GM19397 (cell line): ENCODE data around the gene PPA2.

ENCODE experiments used
- ATAC-seq: cut with Tn5 transposase; IDR thresholded peaks from one replicate; pipeline ENCODE4 v1.9.1; 2021; ENCODE audit warnings: mild to moderate bottlenecking, moderate library complexity; ENCODE audit not compliant: unreplicated experiment

The PPA2 gene

DNA sequence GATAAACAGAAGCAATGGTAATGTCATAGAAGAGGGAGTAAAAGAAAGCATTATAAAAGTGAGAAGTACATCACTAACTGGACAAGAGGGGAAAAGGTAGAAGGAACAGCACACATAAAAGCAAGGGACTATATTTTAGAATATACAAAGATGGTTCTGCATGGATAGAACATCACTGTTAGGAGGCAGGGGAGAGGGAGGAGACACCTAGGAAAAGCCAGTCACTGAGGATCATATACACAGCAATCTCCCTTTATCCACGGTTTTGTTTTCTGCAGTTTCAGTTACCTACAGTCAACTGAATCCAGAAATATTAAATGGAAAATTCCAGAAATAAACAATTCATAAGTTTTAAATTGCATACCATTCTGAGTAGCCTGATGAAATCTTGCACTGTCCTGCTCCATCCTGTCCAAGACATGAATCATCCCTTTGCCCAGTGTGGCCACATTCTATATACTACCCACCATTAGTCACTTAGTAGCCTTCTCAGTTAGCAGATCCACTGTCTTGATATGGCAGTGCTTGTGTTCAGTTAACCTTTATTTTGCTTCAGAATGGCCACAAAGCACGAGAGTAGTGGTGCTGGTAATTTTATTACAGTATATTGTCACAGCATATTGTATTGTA is 74.2 kb downstream of the PPA2 start:
- ATAC-seq: no peak

DNA sequence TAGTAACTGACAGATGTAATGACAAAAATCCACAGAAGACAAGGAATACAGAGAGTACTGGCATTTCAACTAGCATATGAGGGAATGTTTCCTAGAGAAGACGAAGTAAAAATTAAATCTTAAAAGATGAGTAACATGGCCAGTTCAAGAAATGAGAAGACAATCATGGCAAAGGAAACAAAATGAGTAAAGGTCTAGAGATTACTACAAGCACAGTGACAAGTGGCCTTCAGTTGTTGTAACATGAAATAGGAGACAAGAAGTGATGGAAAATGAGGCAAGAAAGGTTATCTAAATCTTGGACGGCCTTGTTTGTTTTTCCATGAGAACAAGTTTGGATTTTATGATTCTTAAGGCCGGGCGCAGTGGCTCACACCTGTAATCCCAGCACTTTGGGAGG is 81.0 kb downstream of the PPA2 start:
- no peak for ATAC-seq

DNA sequence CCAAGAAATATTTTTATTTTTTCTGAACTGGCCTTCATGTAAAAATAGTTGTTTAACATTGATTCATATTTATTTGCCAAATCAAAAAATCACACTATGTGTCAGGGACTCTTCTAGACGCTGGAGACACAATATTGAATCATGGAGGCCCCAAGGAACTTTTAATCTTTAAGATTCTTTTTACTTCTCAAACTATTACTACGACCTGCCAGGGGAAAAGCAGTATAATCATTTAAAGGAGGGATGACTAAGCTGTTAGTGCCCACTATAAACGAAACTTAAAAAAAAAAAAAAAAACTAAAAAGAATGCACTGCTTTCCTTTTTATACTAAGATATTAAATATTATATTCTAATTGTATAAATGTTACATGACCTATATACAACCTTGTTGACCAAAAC is 84.7 kb downstream of the PPA2 start:
- ATAC-seq: no peak

DNA sequence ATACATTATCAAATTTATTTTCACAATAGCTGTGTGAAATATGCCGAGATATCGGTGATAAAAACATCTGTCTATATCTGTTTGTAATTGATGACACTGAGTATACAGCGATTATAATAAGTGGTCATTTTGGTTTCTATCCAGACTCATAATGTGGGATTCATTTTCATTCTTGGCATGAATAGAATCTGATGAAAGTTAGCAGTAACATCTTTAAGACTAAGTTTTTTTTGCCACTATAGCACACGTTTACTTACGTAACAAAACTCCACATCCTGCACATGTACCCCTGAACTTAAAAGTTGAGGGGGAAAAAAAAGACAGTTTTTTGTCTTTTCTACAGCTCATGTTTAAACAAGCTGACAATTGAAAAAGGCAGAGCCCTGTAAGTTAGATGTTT is 86.4 kb downstream of the PPA2 start:
- ATAC-seq: no peak

DNA sequence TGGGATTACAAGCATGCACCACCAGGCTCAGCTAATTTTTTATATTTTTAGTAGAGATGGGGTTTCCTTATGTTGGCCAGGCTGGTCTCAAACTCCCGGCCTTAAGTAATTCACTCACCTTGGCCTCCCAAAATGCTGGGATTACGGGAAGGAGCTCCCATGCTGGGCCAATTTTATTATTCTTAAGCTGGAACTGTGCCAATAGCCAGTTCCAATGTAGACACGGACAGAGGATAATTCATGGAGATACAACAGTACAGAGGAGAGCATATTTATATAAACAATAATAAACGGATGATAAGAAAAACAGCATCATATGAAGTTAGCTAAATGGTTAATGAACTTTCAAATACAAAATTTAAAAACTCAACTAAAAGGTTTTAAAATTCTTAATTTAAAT is 87.8 kb downstream of the PPA2 start:
- no peak for ATAC-seq

DNA sequence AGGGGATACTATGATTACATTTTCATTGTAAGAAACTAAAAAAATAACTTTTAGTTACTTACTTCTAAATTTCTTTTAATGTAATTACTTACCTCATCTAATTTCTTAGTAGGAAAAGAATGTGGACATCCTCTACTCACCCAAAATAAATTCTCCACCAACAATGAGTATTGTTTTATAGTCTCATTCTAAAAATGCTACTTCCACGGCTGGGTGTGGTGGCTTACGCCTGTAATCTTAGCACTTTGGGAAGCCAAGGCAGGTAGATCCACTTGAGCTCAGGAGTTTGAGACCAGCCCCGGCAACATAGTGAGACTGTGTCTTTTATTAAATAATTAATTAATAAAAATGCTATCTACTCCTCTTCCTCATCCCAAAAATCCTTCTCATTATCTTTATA is 99.8 kb downstream of the PPA2 start:
- no peak for ATAC-seq

DNA sequence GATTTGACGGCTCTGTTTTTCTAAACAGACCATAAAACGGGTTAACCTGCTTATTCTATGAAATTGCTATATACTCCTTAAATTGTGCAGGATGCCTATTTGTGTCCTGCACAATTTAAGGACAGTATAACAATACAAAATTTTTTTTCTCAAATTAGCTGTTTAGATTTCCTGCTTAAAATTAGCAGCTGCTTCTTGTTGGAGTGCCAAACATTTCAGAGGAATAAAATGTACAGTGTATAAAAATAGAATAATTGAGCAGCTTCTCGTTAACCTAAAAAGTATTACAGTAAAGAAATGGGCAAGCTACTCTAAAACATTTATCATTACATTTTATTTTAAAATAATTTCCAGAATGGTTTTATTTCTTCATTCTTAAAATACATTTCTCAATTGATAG is 100.5 kb downstream of the PPA2 start:
- ATAC-seq: no peak

DNA sequence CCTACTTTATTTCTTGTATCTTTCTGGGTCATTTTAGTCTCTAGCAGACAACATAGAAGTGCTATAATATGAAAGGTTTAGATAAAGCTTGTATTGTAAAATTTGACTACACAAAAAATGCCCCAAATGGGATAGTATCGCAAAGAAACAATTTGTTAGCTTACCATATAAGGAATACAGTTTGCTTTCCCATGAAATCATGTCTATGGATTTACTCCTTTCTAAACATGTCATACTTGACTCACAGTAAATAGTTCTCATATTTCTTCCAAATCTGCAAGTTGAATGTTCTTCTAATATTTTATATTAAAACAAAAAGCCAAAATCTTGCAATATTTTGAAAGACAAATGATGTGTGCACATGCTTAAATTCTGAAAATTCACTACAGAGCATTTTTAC is 103.9 kb downstream of the PPA2 start:
- ATAC-seq: no peak

DNA sequence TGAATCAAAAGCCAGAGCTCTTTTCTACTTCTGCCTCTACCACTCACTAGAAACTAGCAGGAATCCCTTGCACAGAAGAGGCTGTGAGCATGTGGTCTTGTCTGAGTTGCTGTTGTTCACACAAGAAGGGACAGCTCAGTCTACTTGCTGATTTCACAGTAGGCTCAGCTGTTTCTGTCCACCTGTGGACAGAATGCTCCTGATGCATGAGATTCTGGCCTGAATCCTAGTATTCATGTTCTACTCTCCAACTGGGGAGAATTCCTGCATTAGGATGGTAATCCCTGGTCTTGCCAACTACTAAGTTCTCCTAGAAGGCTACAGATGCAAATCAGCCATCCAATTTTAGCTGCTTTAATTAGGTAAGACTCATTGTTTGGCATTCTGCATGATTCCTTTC is 112.8 kb downstream of the PPA2 start:
- no peak for ATAC-seq

DNA sequence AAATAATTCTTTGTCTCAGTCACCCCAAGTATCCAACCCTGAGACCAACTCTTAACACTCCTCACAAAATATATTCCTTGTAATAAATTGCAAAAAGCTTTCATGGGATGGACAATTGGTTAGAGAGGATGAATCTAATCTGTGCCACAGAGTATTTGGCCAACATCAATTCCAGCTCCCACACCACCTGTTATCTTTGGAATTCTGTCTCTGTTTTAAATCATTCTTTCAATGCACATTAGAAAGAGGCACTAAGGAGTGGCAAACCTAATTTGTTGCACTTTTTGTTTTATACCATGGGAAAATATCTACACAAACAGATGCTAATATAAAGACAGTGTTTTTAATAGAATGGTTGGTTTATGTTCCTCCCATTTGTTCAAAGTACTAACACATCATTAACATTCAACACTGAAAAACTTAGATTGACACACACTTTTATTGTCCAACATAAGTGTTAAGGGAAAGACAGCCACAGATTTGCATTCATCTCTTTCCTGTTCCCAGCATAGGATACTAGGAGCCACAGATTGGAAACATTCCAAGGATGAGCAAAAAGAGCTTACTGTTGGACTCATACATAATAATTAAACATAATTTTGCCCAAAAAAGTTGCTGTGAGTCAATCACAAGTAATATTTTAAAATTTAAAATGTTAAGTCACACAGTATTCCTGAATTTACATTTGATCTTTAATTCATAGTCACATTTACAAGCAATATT is 116.4 kb downstream of the PPA2 start:
- ATAC-seq: no peak

DNA sequence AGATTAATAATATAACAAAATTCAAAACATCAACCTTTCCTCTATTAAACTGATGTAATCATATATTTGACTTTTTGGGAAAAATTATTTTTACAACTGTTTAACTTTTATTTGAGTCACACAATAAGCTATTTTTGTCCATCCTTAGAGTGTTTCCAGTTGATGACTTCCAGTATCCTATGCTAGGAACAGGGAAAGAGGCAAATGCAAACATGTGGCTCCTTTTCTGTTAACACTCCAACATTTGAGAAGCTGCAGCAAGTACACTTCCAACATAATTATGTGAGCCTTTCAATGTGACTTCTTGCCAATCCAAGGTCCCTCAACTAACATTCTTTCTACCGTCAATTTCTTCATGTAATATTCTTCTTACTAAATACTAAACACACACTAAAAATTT is 117.7 kb downstream of the PPA2 start:
- ATAC-seq: no peak

DNA sequence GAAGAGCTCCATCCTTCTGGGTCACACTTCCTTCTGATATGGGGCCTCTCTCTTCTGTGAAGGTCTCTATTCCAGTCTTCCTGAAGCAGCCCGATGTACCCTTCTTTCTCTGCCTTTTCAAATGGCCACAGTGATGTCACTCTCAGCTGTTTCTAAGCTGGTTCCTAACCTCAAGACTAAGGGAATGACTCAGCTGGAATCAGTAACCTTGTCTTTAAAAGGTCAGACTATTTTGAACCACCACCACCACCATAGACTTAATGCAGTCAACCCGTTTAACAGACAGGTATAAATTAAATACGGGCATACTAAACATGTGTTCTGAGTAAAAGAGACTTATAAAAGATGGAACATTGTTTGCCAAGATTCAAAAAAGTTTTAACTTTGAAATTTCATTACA is 121.0 kb downstream of the PPA2 start:
- ATAC-seq: peak; percentile 74

DNA sequence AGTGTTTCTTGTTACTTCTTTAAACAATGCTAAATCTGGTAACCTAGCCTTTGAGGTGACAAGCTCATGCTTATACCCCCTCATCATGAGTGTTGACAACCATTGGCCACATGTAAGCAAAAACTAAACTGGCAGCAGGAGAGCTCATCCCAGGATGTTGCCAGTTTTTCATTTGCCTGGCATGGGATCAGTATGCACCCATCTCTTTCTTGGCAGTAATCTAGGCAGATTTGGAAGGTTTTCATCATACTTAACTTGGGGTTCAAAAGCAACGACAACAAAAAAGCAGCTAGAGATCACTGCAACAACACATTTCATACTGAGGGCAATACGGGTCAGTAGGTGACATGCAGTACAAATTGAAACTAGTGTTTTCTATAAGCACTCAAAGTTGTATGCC is 122.0 kb downstream of the PPA2 start:
- no peak for ATAC-seq

DNA sequence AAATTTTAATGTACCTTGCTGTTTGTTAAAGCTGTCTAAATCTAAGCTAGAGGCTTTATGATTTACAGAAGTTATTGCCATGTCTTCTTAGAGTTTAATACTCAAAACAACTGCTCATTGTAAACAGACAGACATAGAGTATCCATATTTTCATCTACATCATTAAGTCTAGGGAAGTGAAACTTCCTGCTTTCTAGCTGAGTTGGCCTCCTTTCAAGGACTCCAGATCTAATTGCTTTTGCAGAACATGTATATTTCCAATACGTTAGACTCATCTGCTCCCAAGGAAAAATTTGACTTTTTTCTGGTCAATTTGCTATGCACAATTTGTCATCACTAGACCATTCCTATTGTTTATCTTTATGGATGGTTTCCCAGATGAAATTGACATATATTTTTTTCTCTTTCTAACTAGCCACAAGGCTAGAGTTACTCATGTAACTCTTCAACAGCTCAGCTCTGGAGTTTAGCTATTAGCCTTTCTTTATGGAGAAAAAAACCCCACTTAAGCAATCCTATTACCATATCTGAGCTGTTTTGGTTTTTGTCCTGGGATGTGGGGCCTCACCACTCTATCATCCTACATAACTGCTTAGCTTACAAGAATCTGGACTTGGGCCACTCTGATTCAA is 122.9 kb downstream of the PPA2 start:
- ATAC-seq: no peak

DNA sequence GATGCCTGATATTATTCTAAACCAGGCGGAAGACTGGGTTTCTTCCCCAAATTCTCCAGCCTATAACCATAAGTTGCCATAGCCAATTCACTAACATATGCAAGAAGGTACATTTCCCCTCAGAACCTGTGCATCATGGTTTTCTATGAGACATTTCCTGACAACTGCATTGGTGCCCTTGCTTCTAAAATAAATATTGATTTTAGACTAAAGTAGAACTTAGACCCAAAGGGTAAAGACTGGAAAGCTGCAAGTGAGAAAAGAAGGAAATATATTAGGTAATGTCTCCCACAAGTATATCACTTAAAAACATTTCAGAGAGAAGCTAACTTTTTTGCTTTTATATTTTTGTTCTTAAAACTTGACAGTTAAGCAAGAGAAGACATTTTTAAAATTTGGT is 125.1 kb downstream of the PPA2 start:
- no peak for ATAC-seq

DNA sequence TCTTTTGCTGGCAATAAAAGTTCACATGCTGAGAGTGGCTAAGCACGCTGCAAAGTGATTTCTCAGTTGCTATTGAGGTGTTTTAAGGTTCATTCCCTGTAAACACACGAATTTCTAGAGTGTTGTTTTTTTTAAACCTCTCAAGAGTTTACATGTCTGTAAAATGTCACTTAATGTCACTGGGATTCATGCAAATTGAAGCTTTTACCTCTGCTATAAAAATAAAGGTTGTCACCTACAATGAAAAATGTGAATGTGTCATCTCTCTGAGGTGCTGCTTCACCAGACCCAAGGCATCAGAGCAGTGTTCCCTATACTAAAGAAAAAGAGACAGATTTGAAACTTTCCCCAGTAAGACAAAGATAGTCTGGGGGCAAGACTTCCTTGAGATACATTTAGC is 127.0 kb downstream of the PPA2 start:
- no peak for ATAC-seq

DNA sequence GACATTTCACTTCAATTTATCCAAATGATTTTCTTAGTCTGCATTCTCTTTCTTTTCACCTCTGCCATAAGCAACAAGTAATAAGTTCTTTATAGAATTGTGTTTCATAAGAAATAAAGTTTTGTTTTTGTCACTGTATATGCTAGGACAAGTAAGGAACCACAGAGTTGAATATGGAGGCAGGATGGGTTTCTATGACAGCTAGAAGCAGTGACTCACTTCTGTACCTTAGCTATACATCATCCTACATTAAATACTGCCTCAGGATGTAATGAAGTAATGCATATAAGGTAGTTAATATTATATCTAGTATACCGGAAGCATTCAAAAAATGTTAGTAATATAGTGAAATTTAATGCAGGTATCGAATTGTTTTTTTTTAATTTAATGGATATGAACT is 128.0 kb downstream of the PPA2 start:
- no peak for ATAC-seq

DNA sequence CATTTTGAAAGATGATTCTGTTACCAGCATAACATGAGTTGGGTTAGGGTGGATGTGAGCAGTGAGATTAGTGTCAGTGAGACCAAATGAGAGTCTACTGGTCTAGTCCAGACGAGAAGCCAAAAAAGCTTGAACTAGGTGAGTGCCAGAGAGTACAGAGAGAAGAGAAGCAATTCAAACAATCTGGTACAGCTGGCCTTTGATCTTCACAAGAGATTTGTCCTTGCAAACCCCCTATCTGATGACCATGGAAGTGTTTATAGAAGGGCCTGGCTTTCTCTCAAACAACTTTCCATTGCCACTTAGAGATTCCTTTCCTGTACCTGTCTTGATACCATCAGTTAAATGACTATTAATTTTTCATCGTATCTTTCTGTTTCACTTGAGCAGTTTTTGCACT is 128.5 kb downstream of the PPA2 start:
- ATAC-seq: no peak

DNA sequence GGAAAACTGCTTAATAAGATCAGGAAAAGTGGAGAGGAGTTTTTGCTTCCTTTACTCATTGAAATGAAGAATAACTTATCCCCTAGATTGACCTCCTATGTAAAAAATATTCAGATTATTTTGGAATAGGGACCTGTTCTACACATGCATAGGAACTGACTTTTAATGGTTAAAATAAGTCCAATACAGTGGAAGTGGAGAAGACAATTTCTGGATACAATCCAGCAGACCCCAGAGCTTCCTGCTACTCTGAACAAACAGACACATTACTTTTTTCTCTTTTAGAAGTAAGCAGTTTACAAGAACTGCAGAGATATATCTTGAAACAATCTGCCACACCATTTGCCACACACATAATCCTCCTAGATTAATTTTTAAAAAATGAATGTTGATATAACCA is 129.7 kb downstream of the PPA2 start:
- ATAC-seq: no peak

DNA sequence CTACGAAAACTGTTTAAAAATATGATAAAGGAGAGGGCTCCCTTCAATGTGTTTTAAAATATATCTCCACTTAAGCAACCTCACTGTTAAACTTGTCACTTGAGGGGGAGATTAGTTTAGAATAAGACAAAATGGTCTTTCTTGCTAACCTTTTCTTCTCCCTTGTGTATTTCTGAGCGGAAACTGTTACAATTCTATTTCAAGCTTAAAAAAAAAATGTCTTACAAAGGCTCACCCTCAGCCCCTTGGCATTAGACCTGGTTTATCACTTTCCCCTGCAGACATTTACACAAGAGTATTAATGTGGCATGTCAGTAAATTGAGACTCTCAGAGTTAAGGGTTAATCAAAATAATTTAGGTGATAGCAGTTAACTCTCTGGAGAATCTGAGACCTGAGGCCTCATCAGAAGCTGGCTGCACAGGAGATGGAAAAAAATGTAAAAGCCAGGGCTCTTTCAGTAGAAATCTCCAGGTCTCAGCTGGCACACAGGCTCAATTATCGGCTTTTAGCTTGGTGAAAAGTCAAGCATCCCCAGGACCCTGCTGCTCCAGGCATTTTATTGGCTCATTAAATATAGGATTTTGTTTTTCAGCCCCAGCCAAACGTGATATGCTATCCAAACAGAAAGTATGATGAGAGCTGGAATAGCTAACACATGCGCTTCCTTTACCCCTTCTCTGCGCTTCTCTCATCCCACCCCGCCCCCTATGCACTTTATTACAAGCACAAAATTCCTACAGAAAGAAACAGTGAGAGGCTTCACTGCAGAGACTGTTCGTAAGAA is 130.5 kb downstream of the PPA2 start:
- ATAC-seq: no peak

DNA sequence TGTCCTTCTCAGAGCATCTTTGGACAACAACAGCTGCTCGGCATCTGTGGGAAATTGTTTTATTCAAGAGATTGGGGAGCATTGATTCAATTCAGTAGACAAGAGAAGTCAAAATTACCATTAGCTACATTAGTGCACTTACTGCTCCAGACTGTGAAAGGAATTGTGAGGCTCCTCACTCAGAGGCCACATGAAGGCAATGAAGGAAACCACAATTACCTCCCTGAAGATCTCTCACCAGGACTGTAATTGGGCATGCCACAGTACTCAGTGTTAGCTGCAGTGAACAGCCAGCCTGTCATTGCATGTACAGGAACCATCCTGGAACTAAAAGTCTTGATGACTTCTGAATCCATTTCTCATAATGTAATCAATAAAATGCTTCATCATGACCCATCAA is 144.8 kb downstream of the PPA2 start:
- ATAC-seq: no peak

DNA sequence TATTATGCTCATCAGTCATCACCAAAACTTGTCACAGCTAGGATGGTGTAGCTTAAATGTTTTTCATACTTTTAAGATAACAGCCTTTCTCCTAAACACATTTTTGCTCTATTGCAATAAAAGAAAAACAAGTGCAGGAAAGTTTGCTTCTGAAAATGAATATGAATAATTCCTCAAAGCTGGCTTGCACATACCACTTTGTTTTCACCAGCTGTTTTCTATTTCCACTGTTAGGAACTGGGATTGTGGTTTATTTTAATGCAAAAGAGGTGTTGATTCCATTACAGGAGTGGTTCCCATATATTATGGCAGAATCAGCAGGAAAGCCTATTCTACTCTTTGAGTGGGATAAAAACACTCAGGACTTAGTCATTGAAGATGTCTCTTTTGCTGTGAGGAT is 145.9 kb downstream of the PPA2 start:
- ATAC-seq: no peak
